DND-41 (cell line): Measurements from ENCODE around the gene CEP41.

Experiments used
- CTCF ChIP-seq: IDR thresholded peaks from 2 replicates; pipeline ENCODE4 v1.5.1; 2012; ENCODE audit warnings: borderline replicate concordance, low read length, moderate library complexity, mild to moderate bottlenecking; ENCODE audit not compliant: poor library complexity, severe bottlenecking; ENCODE audit errors: extremely low read depth
- EZH2 ChIP-seq: IDR thresholded peaks from 3 replicates; pipeline ENCODE4 v1.6.1; 2012; ENCODE audit warnings: borderline replicate concordance, low read depth, mild to moderate bottlenecking, moderate library complexity, low read length, inconsistent platforms; ENCODE audit not compliant: severe bottlenecking

- TF ChIP-seq CTCF (no peak), EZH2 (no peak)
Observed at GRCh38 chr7:130386876-130387275, 53.9 kb downstream of the CEP41 start.
